ENCODE data around the gene CRCP. TPM values are rescaled to one million over a fixed set of nuclear protein-coding genes. Genes with fewer than 3 reads are reported as not detected.

The CRCP gene
- total RNA-seq, 1 experiment from 2014 or later, result 32.4 TPM

DNA sequence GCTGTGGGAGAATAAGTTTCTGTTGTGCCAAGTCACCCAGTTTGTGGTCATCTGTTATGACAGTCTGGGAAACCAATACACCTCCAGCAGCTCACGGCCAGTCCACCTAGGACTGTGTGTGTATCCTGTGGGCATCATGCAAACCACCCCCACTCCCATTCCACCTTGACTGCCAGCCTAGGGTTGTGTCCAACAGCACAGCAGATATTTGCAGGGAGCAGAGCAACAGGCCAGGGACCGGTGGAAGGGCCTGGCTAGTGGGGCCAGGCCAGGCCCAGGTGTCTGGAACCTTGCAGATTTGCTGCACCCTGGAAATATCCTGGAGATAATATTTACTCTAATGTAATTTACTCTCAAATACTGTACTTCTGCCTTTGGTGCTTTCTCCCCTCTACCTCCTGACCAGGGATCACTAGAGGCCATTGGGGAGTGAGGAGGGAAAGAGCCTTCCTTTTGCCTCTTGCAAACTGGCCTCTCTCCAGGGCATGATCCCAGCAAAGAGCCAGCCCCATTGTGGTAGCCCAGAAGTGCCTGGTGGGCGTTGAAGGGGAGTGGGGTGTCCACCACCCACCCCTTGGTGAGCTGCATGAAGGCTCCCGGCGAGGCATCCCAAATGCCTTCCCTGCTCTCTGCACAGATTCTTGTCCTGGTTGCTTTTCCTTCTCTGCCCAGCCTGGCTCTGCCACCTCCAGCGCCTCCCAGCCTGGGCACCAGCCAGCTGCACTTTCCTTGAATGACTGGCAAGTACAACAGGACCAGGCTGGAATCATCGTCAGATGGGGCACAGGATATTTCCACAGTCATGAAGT lies 75.3 kb downstream of the CRCP start:
- Histone ChIP-seq H3K9me3 (ENCODE audit: insufficient read depth, low read depth) (no peaks in the 10 kb centered on the region), H2AFZ (no peak overlapping the region), H3K27me3 (ENCODE audit: insufficient read depth, low read depth) (no peaks in the 10 kb centered on the region), H4K20me1 (ENCODE audit: insufficient read depth) (no peaks in the 10 kb centered on the region), H3K79me2 (ENCODE audit: low read depth) (no peaks in the 10 kb centered on the region), H3K27ac (no peak overlapping the region), H3K9me2 (ENCODE audit: insufficient read depth) (no peaks in the 10 kb centered on the region), H3K4me3 (no peak overlapping the region), H3K36me3 (ENCODE audit: low read depth) (no peaks in the 10 kb centered on the region), H3K4me1 (replicated peaks; ENCODE audit: insufficient read depth) (no peaks in the 10 kb centered on the region), H3F3A (ENCODE audit: insufficient read depth, low read depth) (no peaks in the 10 kb centered on the region), H3K4me2 (no peak overlapping the region)
- POLR2A ChIA-PET (ENCODE audit: unreplicated experiment), result no interaction called here
- intact Hi-C loops (cut with micrococcal nuclease; ENCODE audit: unreplicated experiment), result no loop called here
- DNase-seq, result no peak
- no TSS peak for BruUV-seq (replicated peaks)
- TF ChIP-seq EZH2 (IDR thresholded peaks at IDR 0.05; ENCODE audit: low read depth), result no peak
- TF ChIP-seq, protein P1, sequence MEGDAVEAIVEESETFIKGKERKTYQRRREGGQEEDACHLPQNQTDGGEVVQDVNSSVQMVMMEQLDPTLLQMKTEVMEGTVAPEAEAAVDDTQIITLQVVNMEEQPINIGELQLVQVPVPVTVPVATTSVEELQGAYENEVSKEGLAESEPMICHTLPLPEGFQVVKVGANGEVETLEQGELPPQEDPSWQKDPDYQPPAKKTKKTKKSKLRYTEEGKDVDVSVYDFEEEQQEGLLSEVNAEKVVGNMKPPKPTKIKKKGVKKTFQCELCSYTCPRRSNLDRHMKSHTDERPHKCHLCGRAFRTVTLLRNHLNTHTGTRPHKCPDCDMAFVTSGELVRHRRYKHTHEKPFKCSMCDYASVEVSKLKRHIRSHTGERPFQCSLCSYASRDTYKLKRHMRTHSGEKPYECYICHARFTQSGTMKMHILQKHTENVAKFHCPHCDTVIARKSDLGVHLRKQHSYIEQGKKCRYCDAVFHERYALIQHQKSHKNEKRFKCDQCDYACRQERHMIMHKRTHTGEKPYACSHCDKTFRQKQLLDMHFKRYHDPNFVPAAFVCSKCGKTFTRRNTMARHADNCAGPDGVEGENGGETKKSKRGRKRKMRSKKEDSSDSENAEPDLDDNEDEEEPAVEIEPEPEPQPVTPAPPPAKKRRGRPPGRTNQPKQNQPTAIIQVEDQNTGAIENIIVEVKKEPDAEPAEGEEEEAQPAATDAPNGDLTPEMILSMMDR (conservative IDR thresholded peaks at IDR 0.05), result no peak
- CTCF ChIA-PET, result no interaction called here

DNA sequence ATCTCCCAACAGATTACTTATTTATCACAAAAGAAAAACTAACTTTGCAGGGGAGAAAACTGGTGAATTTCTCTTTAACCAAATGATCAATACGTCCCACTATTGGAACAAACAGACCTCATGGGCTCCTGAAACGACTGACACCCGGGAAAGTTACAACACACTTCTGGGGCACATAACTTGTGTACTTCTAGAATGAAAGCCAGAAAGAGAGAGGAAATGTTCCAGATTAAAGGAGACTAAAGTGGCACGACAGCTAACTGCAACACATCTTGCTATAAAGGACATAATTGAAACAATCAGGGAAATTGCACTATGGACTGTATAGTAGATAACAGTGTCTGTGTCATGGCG lies 75.8 kb downstream of the CRCP start:
- Histone ChIP-seq H3K4me1 (replicated peaks; ENCODE audit: insufficient read depth) (no peaks in the 10 kb centered on the region), H2AFZ (no peak overlapping the region), H3K9me2 (ENCODE audit: insufficient read depth) (no peaks in the 10 kb centered on the region), H3K36me3 (ENCODE audit: low read depth) (no peaks in the 10 kb centered on the region), H3K9me3 (ENCODE audit: insufficient read depth, low read depth) (no peaks in the 10 kb centered on the region), H3K4me2 (no peak overlapping the region), H3K79me2 (ENCODE audit: low read depth) (no peaks in the 10 kb centered on the region), H3K27me3 (ENCODE audit: insufficient read depth, low read depth) (no peaks in the 10 kb centered on the region), H3F3A (ENCODE audit: insufficient read depth, low read depth) (no peaks in the 10 kb centered on the region), H3K4me3 (no peak overlapping the region), H3K27ac (no peak overlapping the region), H4K20me1 (ENCODE audit: insufficient read depth) (no peaks in the 10 kb centered on the region)
- intact Hi-C loops (cut with micrococcal nuclease; ENCODE audit: unreplicated experiment), result no loop called here
- TF ChIP-seq, protein P1 (conservative IDR thresholded peaks at IDR 0.05), result no peak
- no peak for TF ChIP-seq EZH2 (IDR thresholded peaks at IDR 0.05; ENCODE audit: low read depth)
- POLR2A ChIA-PET (ENCODE audit: unreplicated experiment), result no interaction called here
- CTCF ChIA-PET, result no interaction called here
- BruUV-seq (replicated peaks), result no TSS peak
- no peak for DNase-seq

DNA sequence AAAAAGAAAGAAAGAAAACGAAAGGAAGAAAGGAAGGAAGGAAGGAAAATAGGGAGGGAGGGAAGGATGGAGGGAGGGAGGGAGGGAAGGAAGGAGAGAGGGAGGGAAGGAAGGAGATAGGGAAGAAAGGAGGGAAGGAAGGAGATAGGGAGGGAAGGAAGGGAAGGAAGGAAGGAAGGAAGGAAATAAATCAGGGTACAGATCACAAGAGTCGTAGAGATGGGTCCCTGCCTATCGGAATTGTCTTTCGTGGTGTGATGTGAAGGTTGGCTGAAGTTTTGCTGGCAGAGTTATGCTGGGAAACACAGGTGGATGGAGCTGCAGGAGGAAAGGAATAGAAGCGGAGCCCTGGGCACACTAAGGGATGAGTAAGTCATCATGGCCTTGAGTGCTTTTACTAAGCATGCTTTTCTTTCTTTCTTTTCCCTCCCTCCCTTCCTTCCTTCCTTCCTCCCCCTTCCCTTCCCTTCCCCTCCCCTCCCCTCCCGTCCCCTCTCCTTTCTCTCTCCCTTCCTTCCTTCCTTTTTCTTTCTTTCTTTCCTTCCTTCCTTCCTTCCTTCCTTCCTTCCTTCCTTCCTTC lies 78.6 kb downstream of the CRCP start:
- ChIA-PET POLR2A (ENCODE audit: unreplicated experiment) (no interaction called here), CTCF (interaction anchor here (0.6 kb wide), 1 partner anchor 163 kb away, joined by 6 read pairs; no protein-coding TSS in a partner anchor)
- Histone ChIP-seq H3K79me2 (ENCODE audit: low read depth) (no peaks in the 10 kb centered on the region), H3F3A (ENCODE audit: insufficient read depth, low read depth) (no peaks in the 10 kb centered on the region), H3K4me3 (no peak overlapping the region), H3K9me3 (ENCODE audit: insufficient read depth, low read depth) (no peaks in the 10 kb centered on the region), H3K27ac (no peak overlapping the region), H3K4me2 (no peak overlapping the region), H2AFZ (no peak overlapping the region), H3K36me3 (ENCODE audit: low read depth) (no peaks in the 10 kb centered on the region), H3K27me3 (ENCODE audit: insufficient read depth, low read depth) (no peaks in the 10 kb centered on the region), H4K20me1 (ENCODE audit: insufficient read depth) (no peaks in the 10 kb centered on the region), H3K4me1 (replicated peaks; ENCODE audit: insufficient read depth) (no peaks in the 10 kb centered on the region), H3K9me2 (ENCODE audit: insufficient read depth) (no peaks in the 10 kb centered on the region)
- no TSS peak for BruUV-seq (replicated peaks)
- intact Hi-C loops (cut with micrococcal nuclease; ENCODE audit: unreplicated experiment), result no loop called here
- DNase-seq, result no peak
- TF ChIP-seq EZH2 (IDR thresholded peaks at IDR 0.05; ENCODE audit: low read depth), result no peak
- TF ChIP-seq, protein P1 (conservative IDR thresholded peaks at IDR 0.05), result no peak

All from PC-9 (cell line).